ENCODE results near the gene DAGLA. TPM values are rescaled to one million over a fixed set of nuclear protein-coding genes. Genes with fewer than 3 reads are reported as not detected.
A peak's percentile ranks its signal among the peaks of the same experiment; 100 is the strongest.

Gene DAGLA
- total and polyA plus RNA-seq, 2 of the 13 experiments (the other 11 are each of a cell fraction or from before 2014, with no cell fraction given), result 2.6 to 3.9 TPM

- no peak for TF ChIP-seq SNAPC4 (CRISPR knock-in tag; IDR thresholded peaks at IDR 0.05)
- TF ChIP-seq, protein P1, sequence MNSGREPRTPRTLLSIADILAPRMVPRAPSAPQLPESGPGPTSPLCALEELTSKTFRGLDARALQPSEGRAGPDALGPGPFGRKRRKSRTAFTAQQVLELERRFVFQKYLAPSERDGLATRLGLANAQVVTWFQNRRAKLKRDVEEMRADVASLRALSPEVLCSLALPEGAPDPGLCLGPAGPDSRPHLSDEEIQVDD (CRISPR knock-in tag; IDR thresholded peaks at IDR 0.05; ENCODE audit: borderline replicate concordance), result no peak; the same call in 1 of the 2 replicates
- peak; percentile 91 for TF ChIP-seq RXRA (CRISPR knock-in tag; IDR thresholded peaks at IDR 0.05)
- peak; percentile 84; the same call in 1 of the 2 replicates for TF ChIP-seq ZNF205 (CRISPR knock-in tag; IDR thresholded peaks at IDR 0.05)
- TF ChIP-seq POLR2A (IDR thresholded peaks at IDR 0.05; ENCODE audit: insufficient read depth in 1 of 2, low read depth in 2 of 2, low read length in 2 of 2), result peak; percentile 44 to 47; a peak in 2 of 4 replicates
- 0 out of 2 replicates have a peak, but pooled peaks have one; percentile 3 for TF ChIP-seq CEBPB (IDR thresholded peaks at IDR 0.05; ENCODE audit: borderline replicate concordance, low read depth, low read length)
- TF ChIP-seq EED (CRISPR knock-in tag; IDR thresholded peaks at IDR 0.05), result peak; percentile 48; the same call in 1 of the 2 replicates
Observed at GRCh38 chr11:61682093-61682732, 2.0 kb downstream of the DAGLA start (continued).
